Stimulated activated CD8-positive, alpha-beta memory T cell treated with anti-CD3 and anti-CD28 coated beads, Interleukin-4, amount 100 ng/mL, for 48 hours (primary cell): ENCODE measurements around the gene EIF2S3.
"Not testable (repeated sequence)": the region's sequence is repeated elsewhere in the genome, so short reads cannot be mapped to it uniquely, and the experiment has no call there.

Experiments
- DNase-seq: peaks from one replicate; pipeline ENCODE4 v3.0.0-alpha.2; 2020

Gene EIF2S3

DNA sequence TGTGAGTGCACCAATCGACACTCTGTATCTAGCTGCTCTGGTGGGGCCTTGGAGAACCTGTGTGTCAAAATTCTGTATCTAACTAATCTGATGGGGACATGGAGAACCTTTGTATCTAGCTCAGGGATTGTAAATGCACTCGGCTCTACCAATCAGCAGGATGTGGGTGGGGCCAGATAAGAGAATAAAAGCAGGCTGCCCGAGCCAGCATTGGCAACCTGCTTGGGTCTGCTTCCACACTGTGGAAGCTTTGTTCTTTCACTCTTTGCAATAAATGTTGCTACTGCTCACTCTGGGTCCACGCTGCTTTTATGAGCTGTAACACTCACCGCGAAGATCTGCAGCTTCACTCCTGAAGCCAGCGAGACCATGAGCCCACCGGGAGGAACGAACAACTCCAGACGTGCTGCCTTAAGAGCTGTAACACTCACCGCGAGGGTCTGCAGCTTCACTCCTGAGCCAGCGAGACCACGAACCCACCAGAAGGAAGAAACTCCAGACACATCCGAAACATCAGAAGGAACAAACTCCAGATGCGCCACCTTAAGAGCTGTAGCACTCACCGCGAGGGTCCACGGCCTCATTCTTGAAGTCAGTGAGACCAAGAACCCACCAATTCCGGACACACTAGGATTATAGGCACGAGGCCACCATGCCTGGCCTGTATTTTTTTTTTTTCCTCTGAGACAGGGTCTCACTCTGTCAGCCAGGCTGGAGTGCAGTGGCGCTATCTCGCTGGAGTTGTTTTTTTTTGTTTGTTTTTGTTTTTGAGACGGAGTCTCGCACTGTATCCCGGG is 4.0 kb upstream of the EIF2S3 start:
- not testable (repeated sequence) for DNase-seq

DNA sequence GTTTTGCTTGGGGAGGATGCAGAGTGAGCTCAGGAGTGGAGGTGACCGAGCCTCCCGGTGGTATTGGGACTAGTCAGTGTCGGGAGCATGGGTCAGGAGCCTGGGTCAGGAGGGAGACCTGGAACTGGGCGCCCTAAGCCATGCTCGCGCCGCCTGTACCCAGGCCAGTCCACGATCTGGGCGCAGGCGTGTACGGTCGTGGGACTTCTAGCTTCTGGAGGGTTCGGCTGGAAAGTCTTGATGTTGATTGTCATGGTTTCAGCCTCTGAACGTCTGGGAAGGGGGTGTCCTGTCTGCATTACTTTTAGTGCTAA is 244 bp downstream of the EIF2S3 start:
- no peak for DNase-seq

DNA sequence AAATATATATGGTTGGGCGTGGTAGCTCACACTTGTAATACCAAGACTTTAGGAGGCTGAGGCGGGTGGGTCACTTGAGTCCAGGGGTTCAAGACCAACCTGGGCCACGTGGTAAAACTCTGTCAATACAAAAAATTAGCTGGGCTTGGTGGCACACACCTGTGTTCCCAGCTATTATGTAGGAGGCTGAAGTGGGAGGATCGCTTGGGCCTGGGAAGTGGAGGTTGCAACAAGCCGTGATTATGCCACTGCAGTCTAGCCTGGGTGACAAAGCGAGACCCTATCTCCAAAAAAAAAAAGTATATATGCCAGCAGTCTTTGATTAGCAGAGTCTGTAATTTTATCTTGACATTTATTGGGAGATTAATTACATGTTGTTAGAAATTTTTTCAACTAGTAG is 8.7 kb downstream of the EIF2S3 start:
- no peak for DNase-seq

DNA sequence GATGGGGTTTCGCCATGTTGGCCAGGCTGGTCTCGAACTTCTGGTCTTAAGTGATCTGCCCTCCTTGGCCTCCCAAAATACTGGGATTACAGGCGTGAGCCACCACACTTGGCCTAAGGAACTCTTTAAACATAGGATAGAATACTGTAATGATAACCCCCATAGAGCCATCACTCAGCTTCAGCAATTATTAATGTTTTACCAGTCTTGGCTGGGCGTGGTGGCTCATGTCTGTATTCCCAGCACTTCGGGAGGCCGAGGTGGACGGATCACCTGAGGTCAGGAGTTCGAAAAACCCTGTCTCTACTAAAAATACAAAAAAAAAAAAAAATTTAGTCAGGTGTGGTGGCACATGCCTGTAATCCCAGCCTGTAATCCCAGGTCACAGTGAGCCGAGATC is 15.1 kb downstream of the EIF2S3 start:
- DNase-seq = no peak

DNA sequence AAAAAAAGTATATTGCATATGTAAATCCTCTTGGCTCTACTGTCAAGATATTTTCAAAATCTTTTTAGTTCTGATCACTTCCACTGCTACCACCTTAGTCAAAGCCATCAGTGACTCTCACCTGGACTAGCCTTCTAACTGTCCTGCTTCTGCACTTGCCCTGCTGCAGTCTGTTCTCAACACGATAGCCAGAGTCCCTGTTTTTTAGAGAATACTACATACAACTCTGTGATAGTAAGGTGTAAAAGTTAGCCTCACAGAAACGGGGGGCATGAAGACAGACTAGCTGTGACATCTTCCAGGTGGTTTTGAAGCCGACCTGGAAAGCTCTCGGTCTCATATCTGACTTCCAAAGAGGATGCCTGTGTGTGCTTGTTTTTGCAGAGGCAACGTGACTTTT is 24.7 kb downstream of the EIF2S3 start:
- DNase-seq = no peak

DNA sequence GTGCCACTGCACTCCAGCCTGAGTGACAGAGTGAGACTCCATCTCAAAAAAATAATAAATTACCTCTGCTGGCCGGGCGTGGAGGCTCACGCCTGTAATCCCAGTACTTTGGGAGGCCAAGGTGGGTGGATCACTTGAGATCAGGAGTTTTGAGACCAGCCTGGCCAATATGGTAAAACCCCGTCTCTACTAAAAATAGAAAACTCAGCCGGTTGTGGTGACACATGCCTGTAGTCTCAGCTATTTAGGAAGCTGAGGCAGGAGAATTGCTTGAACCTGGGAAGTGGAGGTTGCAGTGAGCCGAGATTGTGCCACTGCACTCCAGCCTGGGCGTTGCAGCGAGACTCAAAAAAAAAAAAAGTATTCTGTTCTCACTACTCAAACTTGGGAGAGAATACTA is 25.5 kb downstream of the EIF2S3 start:
- peak; percentile 26 for DNase-seq

DNA sequence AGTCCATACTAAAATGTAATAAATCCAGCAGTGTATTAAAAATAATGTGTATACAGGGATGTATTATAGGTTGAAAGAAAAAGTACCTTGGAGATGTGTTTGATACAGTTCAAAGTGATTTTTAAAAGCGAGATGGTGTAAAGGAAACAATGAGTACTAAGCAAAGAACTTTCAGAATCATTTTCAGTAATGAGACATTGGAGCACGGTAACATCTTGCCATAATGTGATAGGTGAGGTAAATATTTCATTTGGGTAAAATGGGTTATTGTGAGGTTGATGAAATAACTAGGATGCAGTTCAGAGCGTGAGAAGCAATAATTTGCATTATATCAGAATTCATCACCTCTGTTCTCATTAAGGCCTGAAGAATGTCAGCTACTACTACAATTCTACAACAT is 25.9 kb downstream of the EIF2S3 start:
- no peak for DNase-seq

DNA sequence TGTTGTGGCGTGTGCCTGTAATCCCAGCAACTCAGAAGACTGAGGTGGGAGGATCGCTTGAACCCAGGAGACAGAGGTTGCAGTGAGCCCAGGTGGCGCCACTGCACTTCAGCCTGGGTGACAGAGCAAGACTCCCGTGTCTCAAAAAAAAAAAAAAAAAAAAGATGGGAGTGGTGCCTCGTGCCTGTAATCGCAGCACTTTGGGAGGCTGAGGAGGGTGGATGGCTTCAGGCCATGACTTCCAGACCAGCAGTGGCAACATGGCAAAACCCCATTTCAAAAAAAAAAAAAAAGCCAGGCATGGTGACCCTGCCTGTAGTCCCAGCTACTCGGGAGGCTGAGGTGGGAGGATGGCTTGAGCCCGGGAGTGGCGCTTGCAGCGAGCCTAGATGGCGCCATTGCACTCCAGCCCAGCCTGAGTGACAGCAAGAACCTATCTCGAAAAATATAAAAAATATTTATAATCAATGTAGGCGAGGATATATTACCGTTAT is 27.0 kb downstream of the EIF2S3 start:
- peak; percentile 63 for DNase-seq

DNA sequence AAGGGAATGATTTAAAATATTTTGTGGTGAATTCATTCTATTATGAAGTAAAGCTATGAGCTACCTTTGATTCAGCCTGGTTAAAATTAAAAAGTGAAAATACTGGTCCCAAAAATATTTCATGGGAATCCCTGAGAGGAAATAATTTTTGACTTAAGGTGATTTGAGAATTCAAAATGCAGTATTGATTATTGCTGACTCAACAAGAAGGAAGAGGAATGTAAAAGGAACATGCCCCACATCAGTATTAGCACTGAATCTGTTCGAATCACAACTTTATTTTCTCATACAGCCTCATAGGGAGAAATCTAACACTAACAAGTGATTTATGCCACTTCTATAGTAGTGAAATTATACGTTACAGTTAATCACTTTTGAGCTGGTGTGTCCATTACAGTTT is 27.7 kb downstream of the EIF2S3 start:
- no peak for DNase-seq

DNA sequence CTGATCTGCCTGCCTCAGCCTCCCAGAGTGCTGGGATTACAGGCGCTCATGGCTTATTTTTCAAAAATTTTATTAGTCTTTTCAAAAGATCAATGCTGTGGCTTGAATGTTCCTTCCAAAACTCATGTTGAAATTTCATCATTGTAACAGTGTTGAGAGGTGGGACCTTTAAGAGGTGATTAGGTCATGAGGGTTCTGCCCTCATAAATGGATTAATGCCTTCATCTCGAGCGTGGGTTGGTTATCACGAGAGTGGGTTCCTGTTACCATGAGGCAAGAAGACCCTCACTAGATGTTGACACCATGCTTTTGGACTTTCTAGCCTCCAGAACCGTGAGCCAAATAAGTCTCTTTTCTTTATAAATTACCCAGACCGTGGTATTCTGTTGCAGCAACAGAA is 30.3 kb downstream of the EIF2S3 start:
- DNase-seq = no peak

DNA sequence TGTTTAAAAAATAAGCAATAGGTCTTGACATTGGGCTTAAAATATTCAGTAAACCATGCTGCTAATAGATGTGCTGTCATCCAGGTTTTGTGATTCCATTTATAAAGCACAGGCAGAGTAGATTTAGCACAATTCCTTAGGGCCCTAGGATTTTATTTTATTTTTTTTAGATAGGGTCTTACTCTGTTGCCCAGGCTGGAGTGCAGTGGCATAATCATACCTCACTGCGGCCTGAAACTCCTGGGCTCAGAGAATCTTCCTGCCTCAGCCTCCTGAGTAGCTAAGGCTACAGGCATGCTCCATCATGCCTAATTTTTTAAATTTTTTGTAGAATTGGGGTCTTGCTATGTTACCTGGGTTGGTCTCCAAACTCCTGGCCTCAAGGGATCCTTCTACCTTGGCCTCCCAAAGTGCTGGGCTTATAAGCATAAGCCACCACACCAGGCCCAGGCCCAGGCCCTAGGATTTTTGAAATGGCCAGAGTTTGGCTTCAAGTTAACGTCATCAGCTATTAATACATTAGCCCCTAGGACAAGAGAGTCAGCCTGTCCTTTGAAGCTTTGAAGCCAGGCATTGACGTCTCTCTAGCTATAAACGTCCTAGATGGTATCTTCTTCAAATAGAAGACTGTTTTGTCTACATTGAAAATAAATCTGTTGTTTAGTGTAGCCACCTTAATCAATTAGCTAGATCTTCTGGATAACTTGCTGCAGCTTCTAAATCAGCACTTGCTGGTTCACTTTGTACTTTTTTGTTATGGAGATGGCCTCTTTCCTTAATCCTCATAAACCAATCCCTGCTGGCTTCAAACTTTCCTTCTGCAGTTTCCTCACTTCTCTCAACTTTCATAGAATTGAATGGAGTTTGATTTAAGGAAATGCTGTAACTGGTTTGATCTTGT is 35.8 kb downstream of the EIF2S3 start:
- DNase-seq = no peak

DNA sequence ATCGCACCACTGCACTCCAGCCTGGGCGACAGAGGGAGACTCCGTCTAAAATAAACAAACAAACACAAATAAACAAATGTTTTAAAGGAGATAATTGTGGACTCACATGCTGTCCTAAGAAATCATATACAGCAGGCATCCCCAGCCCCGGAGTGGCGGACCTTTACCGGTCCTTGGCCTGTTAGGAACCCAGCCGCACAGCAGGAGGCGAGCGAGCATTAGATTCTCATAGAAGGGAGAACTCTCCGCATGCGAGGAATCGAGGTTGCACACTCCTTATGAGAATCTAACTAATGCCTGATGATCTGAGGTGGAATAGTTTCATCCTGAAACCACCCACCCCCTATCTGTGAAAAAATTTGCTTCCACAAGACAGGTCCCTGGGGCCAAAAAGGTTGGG is 39.0 kb downstream of the EIF2S3 start:
- no peak for DNase-seq

DNA sequence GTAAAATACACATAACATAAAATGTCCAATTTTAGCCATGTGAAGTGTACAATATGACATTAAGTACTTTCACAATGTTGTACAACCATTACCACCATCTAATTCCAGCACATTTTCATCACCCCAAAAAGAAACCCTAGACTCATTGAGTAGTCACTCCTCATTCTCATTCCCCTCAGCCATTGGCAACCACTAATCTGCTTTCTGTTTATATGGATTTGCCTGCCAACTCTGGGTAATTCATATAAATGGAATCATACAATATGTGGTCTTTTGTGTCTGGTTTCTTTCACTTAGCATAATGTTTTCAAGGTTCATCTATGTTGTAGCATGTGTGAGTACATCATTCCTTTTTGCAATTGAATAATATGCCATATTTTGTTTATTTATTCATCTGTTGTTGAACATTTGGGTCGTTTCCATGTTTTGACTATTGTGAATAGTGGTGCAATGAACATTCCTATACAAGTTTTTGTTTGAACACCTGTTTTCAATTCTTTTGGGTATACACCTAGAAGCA is 43.0 kb downstream of the EIF2S3 start:
- DNase-seq = no peak

DNA sequence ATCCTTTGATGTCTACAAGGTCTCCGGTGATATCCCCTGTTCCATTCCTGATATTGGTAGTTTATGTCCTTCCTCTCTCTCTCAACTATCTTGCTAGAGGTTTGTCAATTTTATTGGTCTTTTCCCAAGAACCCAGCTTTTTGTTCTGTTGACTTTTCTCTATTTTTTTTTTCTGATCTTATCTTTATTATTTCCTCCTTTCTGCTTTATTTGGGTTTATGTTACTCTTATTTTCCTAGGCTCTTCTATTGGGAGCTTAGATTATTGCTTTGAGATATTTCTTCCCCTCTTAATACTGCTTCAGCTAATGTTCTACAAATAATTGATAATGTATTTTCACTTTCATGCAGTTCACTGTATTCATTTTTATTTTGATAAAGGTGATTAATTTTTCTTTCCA is 44.2 kb downstream of the EIF2S3 start:
- no peak for DNase-seq

DNA sequence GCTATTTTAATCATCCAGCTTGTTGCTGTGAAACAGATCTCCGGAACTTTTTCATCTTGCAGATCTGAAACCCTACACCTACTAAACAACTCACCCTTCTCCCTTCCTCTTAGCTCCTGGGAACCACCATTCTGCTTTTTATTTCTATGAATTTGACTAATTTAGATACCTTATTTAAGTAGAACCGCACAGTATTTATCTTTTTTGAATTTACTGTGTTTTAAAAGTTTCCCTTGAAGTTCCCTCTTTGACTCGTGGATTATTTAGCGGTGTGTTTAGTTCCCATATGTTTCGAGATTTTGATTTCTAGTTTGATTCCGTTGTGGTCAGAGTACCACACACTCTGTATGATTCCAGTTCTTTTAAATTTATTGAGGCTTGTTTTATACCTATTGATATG is 44.6 kb downstream of the EIF2S3 start:
- no peak for DNase-seq

DNA sequence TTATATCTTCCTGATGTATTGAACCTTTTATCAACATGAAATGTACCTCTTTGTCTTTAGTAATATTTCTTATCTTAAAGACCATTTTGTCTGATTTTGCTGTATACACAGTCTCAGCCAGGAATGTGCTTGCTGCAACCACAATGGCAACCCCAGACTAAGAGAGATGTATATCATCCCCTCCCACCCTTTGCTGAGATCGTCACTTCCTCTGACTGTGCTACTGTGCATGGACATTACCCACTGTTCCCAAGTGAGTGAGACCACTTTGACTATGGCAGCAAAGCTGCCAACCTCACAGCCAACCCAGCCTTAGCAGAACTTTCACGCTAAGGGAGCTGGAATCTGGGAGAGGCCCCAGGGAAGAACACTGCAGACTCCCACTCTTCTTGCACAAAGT is 46.0 kb downstream of the EIF2S3 start:
- DNase-seq = peak; percentile 25

DNA sequence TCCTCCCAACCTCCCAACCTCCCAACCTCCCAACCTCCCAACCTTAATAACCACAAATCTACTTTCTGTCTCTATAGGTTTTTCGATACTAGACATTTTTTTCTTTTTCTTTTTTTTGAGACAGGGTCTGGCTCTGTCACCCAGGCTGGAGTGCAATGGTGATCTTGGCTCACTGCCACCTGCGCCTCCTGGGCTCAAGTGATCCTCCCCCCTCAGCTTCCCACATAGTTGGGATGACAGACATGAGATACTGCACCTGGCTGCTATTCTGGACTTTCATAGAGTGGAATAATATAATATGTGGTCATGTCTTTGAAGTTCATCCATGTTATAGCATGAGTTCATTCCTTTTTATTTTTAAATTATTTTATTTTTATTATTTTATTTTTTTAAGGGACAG is 55.3 kb downstream of the EIF2S3 start:
- no peak for DNase-seq

DNA sequence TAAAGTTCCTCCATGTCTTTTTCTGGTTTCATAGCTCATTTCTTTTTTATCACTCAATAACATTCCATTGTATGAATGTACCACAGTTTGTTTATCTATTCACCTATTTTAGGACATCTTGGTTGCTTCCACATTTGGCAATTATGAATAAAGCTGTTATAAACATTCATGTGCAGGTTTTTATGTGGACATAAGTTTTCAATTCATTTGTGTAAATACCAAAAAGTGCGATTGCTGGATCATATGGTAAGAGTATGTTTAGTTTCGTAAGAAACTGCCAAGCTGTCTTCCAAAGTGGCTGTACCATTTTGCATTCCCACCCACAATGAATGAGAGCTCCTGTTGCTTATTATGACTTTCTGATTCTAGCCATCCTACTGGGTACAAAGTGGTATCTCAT is 58.4 kb downstream of the EIF2S3 start:
- no peak for DNase-seq

DNA sequence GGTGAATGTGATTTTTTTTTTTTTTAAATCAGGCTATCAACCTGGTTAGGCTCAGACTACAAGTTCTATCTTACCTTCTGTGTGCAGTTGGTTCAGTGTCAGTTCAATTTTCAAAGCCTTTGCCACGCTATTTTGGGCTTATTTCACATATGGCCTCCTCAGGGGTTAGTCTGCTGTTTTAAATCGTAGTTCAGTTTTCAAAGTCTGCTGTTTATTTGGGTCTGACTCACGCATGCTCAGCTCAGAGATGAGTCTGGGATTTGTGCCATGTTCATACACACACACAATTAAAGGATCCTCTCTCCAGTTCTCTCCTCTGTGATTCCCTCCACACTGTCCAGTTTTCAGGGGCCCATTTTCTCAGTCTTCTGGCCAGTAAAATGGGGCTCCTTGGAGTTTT is 62.5 kb downstream of the EIF2S3 start:
- no peak for DNase-seq

DNA sequence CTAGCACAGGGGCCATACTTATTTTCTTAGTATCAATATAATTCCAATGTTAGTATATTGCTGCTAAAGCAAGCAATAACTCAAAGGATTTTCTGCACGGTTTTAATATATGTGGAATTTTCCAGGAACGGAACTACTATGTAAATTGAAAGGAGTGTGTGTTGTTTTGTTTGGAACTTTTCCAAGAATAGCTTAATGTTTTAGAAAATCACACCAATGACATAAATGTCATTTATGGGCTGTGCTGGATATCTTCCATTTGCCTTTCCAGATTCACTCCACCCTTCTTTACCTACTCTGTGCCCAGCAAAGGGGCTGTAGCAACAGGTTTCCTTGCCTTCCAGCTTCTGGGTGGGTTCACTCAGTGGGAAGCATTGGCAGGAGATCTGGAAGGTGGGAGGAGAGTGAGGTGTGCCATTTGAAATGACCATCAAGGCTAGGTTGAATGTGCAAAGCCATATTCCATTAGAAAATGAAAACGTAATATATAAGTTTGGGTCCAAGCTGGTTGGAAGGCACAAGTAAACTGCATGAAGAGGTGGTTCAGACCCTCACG is 69.6 kb downstream of the EIF2S3 start:
- no peak for DNase-seq

DNA sequence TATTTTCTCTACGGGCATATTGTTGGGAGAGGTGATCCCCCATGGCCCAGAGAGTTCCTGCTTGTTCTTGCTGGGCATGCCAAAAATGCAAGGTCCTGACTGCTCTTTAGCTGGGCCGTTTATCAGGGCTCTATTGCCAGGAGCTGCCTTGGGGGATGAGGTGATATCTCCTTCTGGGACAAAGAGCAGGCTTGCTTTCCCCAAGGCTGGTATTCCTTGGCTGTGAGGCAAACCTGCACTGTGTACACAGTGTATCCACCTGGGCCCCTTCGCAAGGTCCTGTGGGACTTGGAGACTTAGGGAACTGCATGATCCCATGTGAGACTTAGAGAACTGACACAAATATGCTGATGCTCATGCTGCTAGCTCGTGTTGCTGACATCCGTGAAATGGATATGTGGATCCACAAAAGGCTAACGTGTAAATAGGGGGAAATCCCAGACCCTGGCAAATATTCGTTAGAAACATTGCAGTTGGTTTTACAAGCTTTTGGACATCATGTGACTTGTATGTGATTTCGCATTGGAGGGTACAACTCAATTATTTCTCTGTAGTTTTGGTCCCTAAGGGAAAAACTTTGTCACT is 70.4 kb downstream of the EIF2S3 start:
- DNase-seq = no peak
